Measurements from ENCODE around the gene SVIL. TPM values are rescaled to one million over a fixed set of nuclear protein-coding genes. Genes with fewer than 3 reads are reported as not detected.
"Not testable (repeated sequence)": the region's sequence is repeated elsewhere in the genome, so short reads cannot be mapped to it uniquely, and the experiment has no call there.

The SVIL gene
- total and polyA plus RNA-seq, 2 experiments from 2014 or later = 5.9 to 7.3 TPM

DNA sequence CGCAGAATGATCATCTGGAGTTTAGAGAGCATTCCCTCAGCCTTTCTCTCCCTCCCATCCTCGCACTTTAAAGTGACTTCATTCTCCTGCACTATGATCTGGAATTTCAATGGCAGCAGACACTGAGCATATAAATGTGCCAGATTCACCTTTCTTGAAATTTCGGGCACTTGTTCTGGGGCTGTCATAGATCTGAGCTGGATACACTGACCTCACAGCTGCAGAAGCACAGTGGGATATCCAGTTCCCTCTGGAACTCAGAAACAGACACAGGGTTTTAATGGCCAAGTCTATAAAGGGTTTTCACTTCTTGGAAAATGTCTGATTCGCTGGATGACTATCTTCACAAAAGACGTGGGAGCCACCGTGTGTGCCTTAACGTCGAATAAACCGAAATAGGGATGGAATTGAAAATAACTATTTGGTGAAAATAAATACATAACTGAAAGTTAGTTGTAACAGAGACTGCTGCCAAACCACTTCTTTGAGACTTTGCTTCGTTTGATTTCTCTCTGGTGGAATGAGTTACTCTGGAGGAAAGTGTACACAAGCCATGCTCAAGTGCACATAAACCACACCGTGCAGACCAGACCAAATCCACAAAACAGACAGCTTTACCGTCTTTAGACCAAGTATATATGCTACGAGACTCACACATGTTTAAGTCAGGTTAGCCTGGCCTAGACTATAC lies 126.1 kb downstream of the SVIL start:
- Histone ChIP-seq H3F3A (ENCODE audit: insufficient read depth) (no peaks in the 10 kb centered on the region), H3K4me3 (no peak overlapping the region), H4K20me1 (ENCODE audit: insufficient read depth) (no peaks in the 10 kb centered on the region), H3K4me1 (ENCODE audit: insufficient read depth) (0 out of 2 replicates have a peak, but pooled peaks cover 4% of the 10 kb centered on the region), H3K79me2 (ENCODE audit: insufficient read depth) (no peaks in the 10 kb centered on the region), H3K36me3 (ENCODE audit: low read depth) (no peaks in the 10 kb centered on the region), H3K9me2 (ENCODE audit: insufficient read depth) (no peaks in the 10 kb centered on the region), H3K27me3 (replicated peaks; ENCODE audit: insufficient read depth) (no peaks in the 10 kb centered on the region), H3K27ac (no peak overlapping the region), H3K9me3 (ENCODE audit: low read depth) (no peaks in the 10 kb centered on the region), H3K4me2 (ENCODE audit: unreplicated experiment) (no peak overlapping the region), H2AFZ (no peak overlapping the region), H3K9ac (no peak overlapping the region)
- DNase-seq = no peak
- TF ChIP-seq EZH2phosphoT487 (IDR thresholded peaks at IDR 0.05; ENCODE audit: insufficient read depth, low read depth) (no peak), EZH2 (IDR thresholded peaks at IDR 0.05; ENCODE audit: insufficient read depth, poor library complexity, severe bottlenecking) (no peak)
- in situ Hi-C loops (cut with MboI) = loop anchor here (10.0 kb wide), 1 partner anchor 124 kb away; no protein-coding TSS in a partner anchor
- 82 to 84% methylated on average over 13 of the region's 13 CpGs for WGBS, 2 experiments (ENCODE audit: low coverage in 1 of 2, low lambda C conversion rate in 2 of 2, missing lambda C conversion rate in 2 of 2)

DNA sequence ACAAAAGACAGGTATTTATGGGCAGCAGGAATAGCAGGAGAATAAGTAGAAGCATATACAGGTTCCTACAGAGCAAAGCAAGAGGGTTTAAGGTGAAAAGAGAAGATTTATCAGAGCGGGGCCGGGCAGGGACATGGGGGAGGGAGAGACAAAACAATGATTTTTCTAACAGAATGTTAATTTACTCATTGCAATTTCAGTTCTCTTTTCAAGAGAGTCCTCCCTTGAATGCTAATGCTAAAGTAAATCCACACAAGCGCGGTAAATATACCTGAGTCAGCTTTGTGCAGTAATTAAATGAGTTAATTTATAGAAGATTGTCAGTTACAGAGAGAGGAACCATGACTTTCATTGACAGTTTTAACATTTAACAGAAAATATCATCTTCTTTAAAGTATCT lies 127.0 kb downstream of the SVIL start:
- not testable (repeated sequence) for H3K9ac ChIP-seq; H3F3A ChIP-seq (ENCODE audit: insufficient read depth); DNase-seq; H2AFZ ChIP-seq; H3K4me1 ChIP-seq (ENCODE audit: insufficient read depth); H3K4me2 ChIP-seq (ENCODE audit: unreplicated experiment); H3K36me3 ChIP-seq (ENCODE audit: low read depth); H3K4me3 ChIP-seq; H3K9me2 ChIP-seq (ENCODE audit: insufficient read depth); H3K9me3 ChIP-seq (ENCODE audit: low read depth); H3K27me3 ChIP-seq (replicated peaks; ENCODE audit: insufficient read depth); H3K79me2 ChIP-seq (ENCODE audit: insufficient read depth); H3K27ac ChIP-seq; H4K20me1 ChIP-seq (ENCODE audit: insufficient read depth)
- 85 to 94% methylated on average over 4 of the region's 4 CpGs for whole genome bisulfite sequencing, 2 experiments (ENCODE audit: low coverage in 1 of 2, low lambda C conversion rate in 2 of 2, missing lambda C conversion rate in 2 of 2)
- in situ Hi-C loops (cut with MboI) = loop anchor here (10.0 kb wide), 1 partner anchor 123 kb away; no protein-coding TSS in a partner anchor

DNA sequence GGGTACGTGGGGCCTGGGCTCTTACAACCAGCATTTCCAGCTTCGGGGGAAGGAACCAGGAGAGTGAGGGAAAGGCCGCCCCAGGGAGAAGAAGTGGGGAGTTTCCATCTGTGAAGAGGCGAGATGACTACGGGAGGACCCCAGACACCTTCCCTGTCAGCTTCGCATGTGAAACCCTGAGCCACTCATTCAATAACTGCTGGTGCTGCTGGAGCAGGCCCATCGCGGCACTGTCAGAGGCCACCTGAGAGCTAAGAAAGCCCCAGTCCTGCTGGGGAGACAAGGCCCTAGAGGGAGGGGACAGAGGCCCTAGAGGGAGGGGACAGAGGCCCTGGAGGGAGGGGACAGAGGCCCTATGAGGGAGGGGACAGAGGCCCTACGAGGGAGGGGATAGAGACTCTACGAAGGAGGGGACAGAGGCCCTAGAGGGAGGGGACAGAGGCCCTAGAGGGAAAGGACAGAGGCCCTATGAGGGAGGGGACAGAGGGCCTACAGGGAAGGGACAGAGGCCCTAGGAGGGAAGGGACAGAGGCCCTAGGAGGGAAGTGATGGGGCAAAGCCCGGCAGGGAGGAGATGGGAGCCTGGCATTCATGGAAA lies 128.3 kb downstream of the SVIL start:
- not testable (repeated sequence) for H3K4me3 ChIP-seq; H3K9me3 ChIP-seq (ENCODE audit: low read depth); H3K4me2 ChIP-seq (ENCODE audit: unreplicated experiment); DNase-seq; H3K36me3 ChIP-seq (ENCODE audit: low read depth); H3K9me2 ChIP-seq (ENCODE audit: insufficient read depth); H3K9ac ChIP-seq; H3K79me2 ChIP-seq (ENCODE audit: insufficient read depth); H4K20me1 ChIP-seq (ENCODE audit: insufficient read depth); H2AFZ ChIP-seq; H3K27ac ChIP-seq; H3K27me3 ChIP-seq (replicated peaks; ENCODE audit: insufficient read depth)
- WGBS, 2 experiments (ENCODE audit: low coverage in 1 of 2, low lambda C conversion rate in 2 of 2, missing lambda C conversion rate in 2 of 2) = 87% methylated on average over 7 to 11 of the region's 11 CpGs
- in situ Hi-C loops (cut with MboI) = loop anchor here (10.0 kb wide), 1 partner anchor 122 kb away; no protein-coding TSS in a partner anchor
- Histone ChIP-seq H3K4me1 (ENCODE audit: insufficient read depth) (peaks cover 10% of the 10 kb centered on the region), H3F3A (ENCODE audit: insufficient read depth) (peaks cover 14% of the 10 kb centered on the region; the same call in 1 of the 2 replicates)

DNA sequence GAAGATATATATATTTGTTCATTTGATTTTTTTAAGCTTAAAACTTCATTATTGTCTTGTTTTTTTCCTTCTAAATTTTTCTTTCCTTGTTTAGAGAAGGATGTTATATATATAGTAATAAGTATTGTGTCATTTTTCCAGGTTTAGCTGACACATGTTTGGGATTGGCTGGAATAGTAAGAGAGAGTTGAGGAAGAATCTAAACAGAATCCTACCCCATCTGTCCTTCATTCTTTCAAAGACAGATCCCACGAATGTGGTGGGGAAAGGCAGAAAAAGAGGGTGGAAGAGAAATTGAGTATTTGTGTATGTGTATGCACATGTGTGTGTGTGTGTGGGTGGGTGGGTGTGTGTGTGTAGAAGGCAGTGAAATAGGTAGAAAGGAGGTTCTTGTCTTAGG lies 132.4 kb downstream of the SVIL start:
- WGBS, 2 experiments (ENCODE audit: low coverage in 1 of 2, low lambda C conversion rate in 2 of 2, missing lambda C conversion rate in 2 of 2) = 0 to 9% methylated on average over 1 of the region's 1 CpG
- in situ Hi-C loops (cut with MboI) = loop anchor here (10.0 kb wide), 1 partner anchor 118 kb away; no protein-coding TSS in a partner anchor
- H2AFZ ChIP-seq = 0 out of 2 replicates have a peak overlapping the region, but pooled peaks have one; percentile 13
- H3F3A ChIP-seq (ENCODE audit: insufficient read depth) = peaks cover 15% of the 10 kb centered on the region; the same call in 1 of the 2 replicates
- H3K4me3 ChIP-seq = no peak overlapping the region
- H3K36me3 ChIP-seq (ENCODE audit: low read depth) = no peaks in the 10 kb centered on the region
- peak; percentile 10 for DNase-seq
- no peaks in the 10 kb centered on the region for H3K79me2 ChIP-seq (ENCODE audit: insufficient read depth)
- peak overlapping the region; percentile 52 for H3K4me2 ChIP-seq (ENCODE audit: unreplicated experiment)
- no peaks in the 10 kb centered on the region for H3K27me3 ChIP-seq (replicated peaks; ENCODE audit: insufficient read depth)
- H3K9me2 ChIP-seq (ENCODE audit: insufficient read depth) = no peaks in the 10 kb centered on the region
- H3K4me1 ChIP-seq (ENCODE audit: insufficient read depth) = peaks cover 11% of the 10 kb centered on the region
- H3K9me3 ChIP-seq (ENCODE audit: low read depth) = no peaks in the 10 kb centered on the region
- no peak for TF ChIP-seq EZH2 (IDR thresholded peaks at IDR 0.05; ENCODE audit: insufficient read depth, poor library complexity, severe bottlenecking)
- TF ChIP-seq EZH2phosphoT487 (IDR thresholded peaks at IDR 0.05; ENCODE audit: insufficient read depth, low read depth) = no peak
- no peaks in the 10 kb centered on the region for H4K20me1 ChIP-seq (ENCODE audit: insufficient read depth)
- peak overlapping the region; percentile 75 for H3K27ac ChIP-seq
- H3K9ac ChIP-seq = 0 out of 2 replicates have a peak overlapping the region, but pooled peaks have one; percentile 14

All from GM23248 (cell line).